ENCODE data around the gene FNDC3A. TPM values are rescaled to one million over a fixed set of nuclear protein-coding genes. Genes with fewer than 3 reads are reported as not detected.
"Not testable (repeated sequence)": the region's sequence is repeated elsewhere in the genome, so short reads cannot be mapped to it uniquely, and the experiment has no call there.

The FNDC3A gene
- polyA plus RNA-seq, 1 of the 3 experiments (the other 2 are of a cell fraction), result 27.7 TPM

- H3K9me2 ChIP-seq; DNase-seq; H3K4me3 ChIP-seq (ENCODE audit: low read depth in 2 of 2, low read length in 1 of 2); CTCF ChIA-PET; H3K4me2 ChIP-seq; H4K20me1 ChIP-seq (ENCODE audit: insufficient read depth); H3K9ac ChIP-seq; H3K27me3 ChIP-seq (ENCODE audit: insufficient read depth); POLR2A ChIA-PET; H3K9me3 ChIP-seq; H2AFZ ChIP-seq (ENCODE audit: low read depth); H3K4me1 ChIP-seq (ENCODE audit: control insufficient read depth in 1 of 2, insufficient read depth in 2 of 2, low read depth in 1 of 2, low read length in 1 of 2); H3K27ac ChIP-seq (ENCODE audit: low read depth in 2 of 2, low read length in 1 of 2): not testable (repeated sequence)
- Histone ChIP-seq H3F3A (replicated peaks; ENCODE audit: insufficient read depth) (peaks cover 36% of the 10 kb centered on the region), H3K79me2 (ENCODE audit: insufficient read depth) (peaks cover 86% of the 10 kb centered on the region), H3K36me3 (replicated peaks in 1 of 2; ENCODE audit: control insufficient read depth in 1 of 2, insufficient read depth in 2 of 2, low read length in 1 of 2) (peaks cover 8 to 31% of the 10 kb centered on the region in 2 experiments)
- WGBS (ENCODE audit: low lambda C conversion rate), result 97% methylated on average over 17 of the region's 28 CpGs
Observed at GRCh38 chr13:49018986-49019635, 43.4 kb downstream of the FNDC3A start.

- H3K9me2 ChIP-seq, result no peaks in the 10 kb centered on the region
- no peaks in the 10 kb centered on the region for H3K27me3 ChIP-seq (ENCODE audit: insufficient read depth)
- DNase-seq, result no peak
- WGBS (ENCODE audit: low lambda C conversion rate), result 100% methylated on average over 2 of the region's 2 CpGs
- H3K79me2 ChIP-seq (ENCODE audit: insufficient read depth), result peaks cover 92% of the 10 kb centered on the region
- H3K4me1 ChIP-seq (ENCODE audit: control insufficient read depth in 1 of 2, insufficient read depth in 2 of 2, low read depth in 1 of 2, low read length in 1 of 2), result no peaks in the 10 kb centered on the region
- no peak overlapping the region for H3K9ac ChIP-seq
- H2AFZ ChIP-seq (ENCODE audit: low read depth), result no peak overlapping the region
- H3F3A ChIP-seq (replicated peaks; ENCODE audit: insufficient read depth), result peaks cover 38% of the 10 kb centered on the region
- POLR2A ChIA-PET, result interaction anchor here (0.5 kb wide), 1 partner anchor 195 kb away, joined by 3 read pairs; no protein-coding TSS in a partner anchor
- H4K20me1 ChIP-seq (ENCODE audit: insufficient read depth), result no peaks in the 10 kb centered on the region; the same call in 1 of the 2 replicates
- H3K36me3 ChIP-seq (replicated peaks in 1 of 2; ENCODE audit: control insufficient read depth in 1 of 2, insufficient read depth in 2 of 2, low read length in 1 of 2), result peaks cover 8 to 44% of the 10 kb centered on the region in 2 experiments
- peaks cover 6% of the 10 kb centered on the region; the same call in 1 of the 2 replicates for H3K9me3 ChIP-seq
- CTCF ChIA-PET, result no interaction called here
- no peak overlapping the region for H3K4me3 ChIP-seq (ENCODE audit: low read depth in 2 of 2, low read length in 1 of 2)
- TF ChIP-seq CTCF (IDR thresholded peaks at IDR 0.05), result no peak
- no peak for TF ChIP-seq IRF3 (IDR thresholded peaks at IDR 0.05; ENCODE audit: low read depth, low read length)
- TF ChIP-seq TEAD4 (IDR thresholded peaks at IDR 0.05; ENCODE audit: borderline replicate concordance, insufficient read depth), result no peak
- TF ChIP-seq PBX3 (IDR thresholded peaks at IDR 0.05), result no peak
- no peak for TF ChIP-seq SMC3 (IDR thresholded peaks at IDR 0.05; ENCODE audit: low read depth, low read length)
- TF ChIP-seq USF1 (IDR thresholded peaks at IDR 0.05; ENCODE audit: borderline replicate concordance, low read depth), result no peak
- no peak for TF ChIP-seq YY1 (IDR thresholded peaks at IDR 0.05; ENCODE audit: low read depth)
- no peak for TF ChIP-seq FOSL2 (IDR thresholded peaks at IDR 0.05; ENCODE audit: borderline replicate concordance, low read depth)
- TF ChIP-seq RCOR1 (IDR thresholded peaks at IDR 0.05; ENCODE audit: low read length), result no peak
- no peak for TF ChIP-seq SIN3A (IDR thresholded peaks at IDR 0.05; ENCODE audit: borderline replicate concordance, low read depth, low read length)
- TF ChIP-seq FOXM1 (IDR thresholded peaks at IDR 0.05; ENCODE audit: low read depth), result no peak
- no peak overlapping the region for H3K4me2 ChIP-seq
- no peak overlapping the region for H3K27ac ChIP-seq (ENCODE audit: low read depth in 2 of 2, low read length in 1 of 2)
Observed at GRCh38 chr13:49020328-49020727, 44.6 kb downstream of the FNDC3A start.

Data from SK-N-SH (cell line).